NB4 (cell line): ENCODE data around the gene SERPINA1.

ENCODE experiments used
- CTCF ChIP-seq: IDR thresholded peaks from one replicate; pipeline ENCODE4 v1.5.1; 2012; ENCODE audit warnings: low read depth, low read length
- POLR2A ChIP-seq: IDR thresholded peaks from 2 replicates; pipeline ENCODE4 v1.6.1; 2011; ENCODE audit warnings: mild to moderate bottlenecking; ENCODE audit not compliant: insufficient read length; ENCODE audit errors: extremely low read depth

DNA sequence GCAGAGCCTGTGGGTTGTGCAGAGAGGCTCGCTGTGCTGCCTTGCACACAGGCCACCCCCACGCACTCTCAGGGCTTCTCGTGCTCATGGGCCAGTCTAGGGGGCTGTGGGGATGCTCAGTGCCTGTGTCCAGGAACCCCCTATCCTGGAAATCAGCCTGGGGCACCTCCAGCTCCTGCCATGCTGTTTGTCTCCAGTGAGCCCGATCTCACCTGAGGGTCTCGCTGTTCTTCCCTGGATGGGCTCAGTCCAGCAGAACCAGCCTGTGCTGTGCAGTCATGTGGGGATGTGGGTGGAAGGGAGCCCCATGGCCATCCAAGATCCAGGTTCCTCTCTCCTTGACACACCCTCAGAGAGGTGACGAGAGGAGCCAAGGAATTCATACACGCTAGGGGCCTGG lies 26.7 kb downstream of the SERPINA1 start:
- TF ChIP-seq CTCF (no peak), POLR2A (no peak)
